HG03103 (cell line): ENCODE data around the gene EDN2.
A peak's percentile ranks its signal among the peaks of the same experiment; 100 is the strongest.

Experiments used
- ATAC-seq: cut with Tn5 transposase; IDR thresholded peaks from one replicate; pipeline ENCODE4 v1.9.1; 2021; ENCODE audit warnings: low read depth; ENCODE audit not compliant: unreplicated experiment

Gene EDN2

DNA sequence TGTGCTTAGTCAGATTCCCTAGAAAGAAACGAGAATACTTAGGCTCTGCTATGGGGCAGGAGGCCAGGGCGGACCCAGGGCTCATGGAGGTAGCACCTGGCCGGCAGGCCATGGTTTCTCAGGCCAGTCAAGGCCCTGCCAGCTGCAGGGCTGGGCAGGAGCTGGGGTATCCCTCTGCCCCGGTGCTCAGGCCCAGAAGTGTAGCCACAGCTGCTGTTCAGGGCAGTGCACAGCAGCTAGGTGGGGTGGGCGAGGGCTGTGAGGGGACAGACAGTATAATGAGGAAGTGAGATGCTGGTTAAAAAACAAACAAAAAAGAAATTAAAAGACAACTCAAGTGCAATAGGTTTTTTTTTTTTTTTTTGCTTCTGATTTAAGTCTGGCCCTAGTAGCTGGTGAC, 34.0 kb upstream of the EDN2 start:
- no peak for ATAC-seq

DNA sequence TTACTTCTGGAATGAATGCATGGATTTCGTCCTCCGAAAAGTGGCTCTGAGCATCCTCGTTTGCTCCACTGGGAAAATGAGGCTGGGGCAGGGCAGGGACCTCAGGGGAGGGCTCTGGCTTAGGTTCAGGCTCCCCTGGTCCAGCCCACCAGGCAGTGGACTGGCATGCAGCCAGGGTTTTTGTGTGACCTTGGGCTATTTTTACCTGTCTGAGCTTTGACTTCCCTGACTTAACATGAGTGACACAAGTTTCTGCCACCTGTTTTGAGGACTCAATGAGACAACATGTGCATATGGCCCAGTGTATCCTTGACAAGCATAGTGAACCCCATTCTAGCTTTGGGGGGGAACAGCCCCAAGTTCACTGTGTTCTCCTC, 32.6 kb upstream of the EDN2 start:
- no peak for ATAC-seq

DNA sequence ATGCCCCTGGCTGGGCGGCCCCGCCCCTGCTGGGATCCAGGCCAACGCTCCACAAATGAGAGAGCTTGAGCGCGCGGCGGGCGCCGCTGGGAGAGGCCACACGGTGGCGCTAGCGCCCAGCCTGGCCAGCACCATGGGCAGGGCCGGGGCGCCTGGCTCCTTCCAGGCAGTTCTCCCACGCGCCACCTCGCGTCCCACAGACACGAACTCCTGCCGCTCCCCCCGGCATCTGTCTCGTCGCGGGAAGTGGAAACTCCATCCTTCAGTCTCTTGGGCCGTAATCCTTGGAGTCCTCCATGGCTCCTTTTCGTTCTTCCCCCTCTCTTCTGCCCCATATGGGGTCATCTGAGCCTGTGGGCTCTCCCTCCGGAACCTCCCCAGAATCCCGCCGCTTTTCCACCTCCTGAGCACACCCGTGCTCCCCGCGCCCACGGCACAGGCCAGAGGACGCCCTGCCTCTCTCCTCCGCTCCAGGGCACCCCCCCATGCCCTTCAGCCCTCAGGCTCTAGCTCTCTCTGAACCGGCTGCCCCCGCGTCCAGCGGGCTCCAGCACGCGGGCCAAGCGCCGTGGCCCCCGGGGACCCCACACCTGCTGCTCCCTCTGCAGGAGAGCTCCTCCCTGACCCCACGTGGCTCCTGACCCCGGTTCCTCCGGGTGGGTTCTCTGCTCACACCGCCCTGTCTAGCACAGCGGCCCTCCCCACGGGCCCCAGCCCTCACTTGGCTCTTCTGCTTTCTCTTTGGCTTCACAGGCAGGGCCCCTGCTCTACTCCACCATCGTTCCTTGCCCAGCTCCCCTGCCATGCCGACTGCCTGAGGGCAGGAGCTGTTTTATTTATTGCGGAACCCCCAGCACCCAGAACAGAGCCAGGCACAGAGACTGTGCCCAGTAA, 31.9 kb upstream of the EDN2 start:
- ATAC-seq = peak; percentile 64

DNA sequence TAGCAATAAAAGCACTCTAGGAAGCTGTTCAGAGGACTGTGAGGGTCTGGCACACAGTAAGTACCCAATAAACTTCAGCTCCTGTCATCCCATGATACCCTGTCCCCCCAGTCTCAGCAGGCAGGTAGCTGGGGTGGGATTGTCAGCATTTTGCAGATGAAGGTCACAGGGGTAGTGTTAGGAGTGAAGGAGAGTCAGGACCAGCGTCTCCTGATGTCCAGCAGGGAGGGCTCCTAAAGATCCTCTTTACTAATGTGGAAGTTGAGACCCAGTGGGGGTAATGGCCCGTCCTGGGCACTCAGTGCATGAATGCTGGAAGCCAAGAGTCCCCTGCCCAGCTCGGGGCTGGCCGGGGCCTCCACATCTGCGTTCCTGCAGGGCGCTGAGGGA, 31.3 kb upstream of the EDN2 start:
- no peak for ATAC-seq

DNA sequence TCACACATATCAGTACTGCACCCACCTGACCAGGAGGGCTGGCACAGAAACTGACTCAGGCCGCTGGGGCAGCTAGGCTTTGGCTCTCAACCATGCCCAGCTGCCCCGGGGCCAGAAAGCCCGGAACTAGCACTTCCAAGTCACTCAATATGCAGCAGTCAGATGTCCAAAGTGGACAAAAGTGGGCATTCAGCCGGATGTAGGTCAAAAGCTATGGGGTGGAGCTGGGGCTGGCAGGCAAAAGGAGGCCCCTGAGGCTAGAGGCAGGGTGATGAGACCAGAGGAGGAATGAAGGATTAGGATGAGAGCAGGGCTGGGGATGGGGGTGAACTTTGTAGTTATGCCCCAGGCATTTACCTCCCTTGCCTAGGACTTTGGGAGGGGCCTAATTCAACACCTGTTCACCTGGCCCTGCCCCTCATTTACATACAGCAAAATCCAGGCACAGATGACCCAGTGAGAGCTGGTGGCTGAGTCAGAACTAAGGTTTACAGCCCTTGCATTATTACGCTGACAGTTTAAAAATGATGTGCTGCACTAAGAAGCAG, 30.7 kb upstream of the EDN2 start:
- ATAC-seq = no peak

DNA sequence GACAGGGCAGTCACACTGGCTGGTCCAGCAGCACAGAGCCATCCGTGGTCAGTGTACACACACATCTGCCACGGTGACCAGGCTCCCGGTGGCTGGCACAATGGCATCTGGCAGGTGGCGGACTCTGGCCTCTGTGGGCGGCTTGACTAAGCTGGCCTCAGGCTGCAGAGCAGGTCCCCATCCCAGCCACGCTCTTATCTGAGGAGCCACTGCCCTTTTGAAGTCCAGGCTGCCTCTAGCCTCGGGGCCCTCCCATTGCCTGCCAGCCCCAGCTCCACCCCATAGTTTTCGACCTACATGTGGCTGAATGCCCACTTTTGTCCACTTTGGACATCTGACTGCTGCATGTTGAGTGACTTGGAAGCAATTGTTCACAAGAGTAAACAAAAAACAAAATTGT, 29.9 kb upstream of the EDN2 start:
- ATAC-seq = no peak

DNA sequence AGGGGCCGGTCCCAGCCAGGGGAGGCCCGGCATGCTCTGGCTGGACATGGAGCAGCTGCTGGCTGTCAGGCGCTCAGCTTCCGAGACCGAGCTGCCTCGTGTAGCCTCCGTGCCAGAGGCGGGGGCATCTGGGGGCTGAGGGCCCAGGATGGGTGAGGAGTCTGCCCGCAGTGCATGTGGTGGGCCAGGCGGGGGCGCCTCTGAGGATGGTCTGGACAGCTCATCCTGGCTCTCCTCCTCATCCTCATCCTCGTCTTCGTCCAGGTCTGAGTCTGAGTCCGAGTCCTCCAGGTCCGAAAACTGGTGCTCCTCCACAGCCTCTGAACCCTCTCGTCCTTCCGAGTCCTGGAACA, 28.9 kb upstream of the EDN2 start:
- no peak for ATAC-seq

DNA sequence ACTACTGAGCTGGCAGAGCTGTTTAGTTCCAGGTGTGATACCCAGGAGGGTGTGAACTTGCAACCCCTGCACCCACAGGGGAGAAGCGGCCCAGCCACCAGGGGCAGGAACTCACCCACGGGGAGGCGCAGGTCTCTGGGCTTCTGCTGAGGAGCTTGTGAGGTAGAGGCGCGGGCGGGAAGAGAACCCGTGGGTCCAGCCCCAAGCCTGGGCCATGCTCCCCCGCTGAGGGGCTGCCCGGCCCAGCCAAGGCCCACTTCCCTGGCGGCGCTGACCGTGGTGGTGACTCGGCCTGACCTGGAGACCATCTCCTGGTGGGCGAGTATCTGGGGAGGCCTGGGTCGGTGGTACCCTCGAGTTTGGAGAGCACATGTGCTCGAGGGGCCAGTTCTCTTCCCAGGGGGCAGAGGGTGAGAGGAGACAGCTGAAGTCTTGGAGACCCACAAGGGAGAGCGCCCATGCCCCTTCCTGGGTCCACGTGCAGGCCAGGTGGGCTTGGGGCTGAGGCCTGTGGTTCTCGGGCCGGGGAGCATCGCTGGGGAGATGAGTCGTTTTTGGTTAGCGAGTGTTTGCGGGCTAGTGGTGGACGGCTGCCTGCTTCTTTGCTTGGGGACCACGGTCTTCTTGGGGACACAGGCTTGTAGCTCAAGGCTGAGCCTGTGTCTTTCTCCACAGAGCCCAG, 28.4 kb upstream of the EDN2 start:
- ATAC-seq = no peak

DNA sequence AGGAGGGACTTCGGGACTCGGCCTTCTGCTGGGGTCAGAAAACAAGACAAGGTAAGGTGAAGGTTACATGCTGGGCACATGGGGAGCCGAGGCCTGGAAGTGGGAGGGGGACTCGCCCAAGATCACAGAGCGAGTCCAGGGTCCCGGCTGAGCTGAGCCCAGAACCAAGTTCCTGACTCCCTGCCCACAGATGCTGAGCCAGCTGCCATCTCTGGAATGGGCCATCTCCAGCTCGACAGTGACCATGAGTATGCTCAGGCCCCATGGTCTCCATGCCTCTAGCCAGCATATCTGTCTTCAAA, 26.7 kb upstream of the EDN2 start:
- ATAC-seq = no peak

DNA sequence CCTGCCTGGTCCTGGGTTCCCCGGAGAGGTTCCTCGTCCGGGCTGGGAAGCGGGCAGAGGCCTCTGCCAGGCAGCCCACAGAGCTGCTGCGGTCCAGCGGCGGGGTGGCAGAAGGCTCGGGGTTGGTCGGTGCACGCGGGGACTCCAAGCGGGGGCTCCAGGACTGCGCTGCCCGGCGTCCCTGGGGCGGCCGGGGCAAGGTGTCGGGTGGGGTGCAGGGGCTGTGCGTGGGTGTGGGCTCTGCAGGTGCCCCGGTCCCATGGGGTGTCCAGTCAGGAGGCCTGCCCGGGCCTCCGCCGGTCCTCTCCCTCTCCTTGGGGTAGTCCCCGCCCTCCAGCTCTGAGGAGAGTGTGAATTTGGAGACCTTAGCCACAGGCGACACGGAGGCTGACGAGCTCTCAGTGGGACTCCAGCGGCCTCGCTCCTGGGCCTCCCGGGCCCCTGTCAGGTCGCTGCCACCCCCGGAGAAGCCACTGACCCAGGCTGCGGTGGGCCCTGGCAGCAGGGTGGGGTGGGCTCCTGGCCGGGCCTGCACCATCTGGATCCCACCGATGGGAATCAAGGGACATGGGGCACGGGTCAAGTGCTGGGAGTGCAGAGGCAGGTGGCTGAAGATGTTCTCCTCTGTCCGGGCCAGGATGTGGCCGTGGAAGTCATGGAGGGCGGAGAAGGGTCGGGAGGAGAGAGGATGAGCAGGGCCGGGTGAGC, 26.2 kb upstream of the EDN2 start:
- no peak for ATAC-seq

DNA sequence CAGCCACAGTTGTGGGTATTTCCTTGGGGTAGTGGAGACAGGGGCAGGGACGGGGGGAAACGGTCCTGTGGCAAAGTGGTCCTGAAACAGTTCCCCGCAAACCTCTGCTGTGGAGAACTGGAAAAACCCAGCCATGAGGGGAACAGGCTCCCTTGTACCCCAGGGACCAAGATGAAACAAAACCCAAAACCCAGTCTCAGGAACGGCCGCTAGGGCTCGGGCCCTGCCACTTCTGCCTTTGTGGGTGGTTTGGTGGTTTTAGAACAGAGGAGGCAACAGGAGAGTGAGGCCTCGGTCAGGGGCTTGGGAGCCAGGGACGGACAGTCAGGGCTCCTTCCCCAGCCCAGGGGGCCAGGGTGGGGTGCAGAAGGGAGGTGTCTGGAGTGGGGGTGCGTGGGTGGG, 24.8 kb upstream of the EDN2 start:
- ATAC-seq = no peak

DNA sequence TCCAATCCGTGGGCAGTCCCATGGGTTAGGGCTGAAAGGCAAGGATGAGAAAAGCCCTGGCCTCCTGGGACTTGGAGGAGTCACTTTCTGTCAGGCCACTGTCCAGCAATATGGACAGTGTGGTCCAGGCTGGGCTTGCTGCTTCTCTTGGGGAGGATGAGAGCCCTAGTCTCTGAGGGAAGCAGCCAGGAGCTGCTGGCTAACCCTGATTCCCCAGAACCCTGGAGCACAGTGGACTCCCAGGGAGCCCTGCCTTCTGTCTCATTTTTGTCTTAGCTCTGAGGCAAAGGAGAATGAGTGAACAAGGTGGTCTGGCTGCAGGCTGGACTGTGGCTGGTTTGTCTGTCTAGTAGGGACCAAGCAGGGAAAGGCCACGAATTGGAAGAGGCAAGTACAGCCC, 23.8 kb upstream of the EDN2 start:
- no peak for ATAC-seq

DNA sequence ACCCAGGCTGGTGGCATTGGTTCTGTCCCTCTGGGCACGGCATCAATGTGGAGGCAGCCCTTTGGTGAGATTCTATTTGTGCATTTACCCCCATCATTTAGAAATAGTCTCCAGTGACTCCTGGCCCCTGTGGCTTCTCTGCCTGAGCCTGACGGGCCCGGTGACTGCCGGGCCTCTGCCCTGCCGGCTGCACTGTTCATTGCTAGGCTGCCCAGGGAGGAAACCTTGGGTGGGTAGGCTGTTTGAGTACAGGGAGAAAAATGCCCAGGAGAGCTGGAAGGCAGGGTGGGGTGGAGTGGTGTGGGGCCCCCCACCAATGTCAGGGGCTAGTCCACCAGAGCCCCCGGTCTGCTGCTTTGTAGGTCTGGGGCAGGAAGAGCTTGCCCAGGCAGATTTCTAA, 23.4 kb upstream of the EDN2 start:
- no peak for ATAC-seq

DNA sequence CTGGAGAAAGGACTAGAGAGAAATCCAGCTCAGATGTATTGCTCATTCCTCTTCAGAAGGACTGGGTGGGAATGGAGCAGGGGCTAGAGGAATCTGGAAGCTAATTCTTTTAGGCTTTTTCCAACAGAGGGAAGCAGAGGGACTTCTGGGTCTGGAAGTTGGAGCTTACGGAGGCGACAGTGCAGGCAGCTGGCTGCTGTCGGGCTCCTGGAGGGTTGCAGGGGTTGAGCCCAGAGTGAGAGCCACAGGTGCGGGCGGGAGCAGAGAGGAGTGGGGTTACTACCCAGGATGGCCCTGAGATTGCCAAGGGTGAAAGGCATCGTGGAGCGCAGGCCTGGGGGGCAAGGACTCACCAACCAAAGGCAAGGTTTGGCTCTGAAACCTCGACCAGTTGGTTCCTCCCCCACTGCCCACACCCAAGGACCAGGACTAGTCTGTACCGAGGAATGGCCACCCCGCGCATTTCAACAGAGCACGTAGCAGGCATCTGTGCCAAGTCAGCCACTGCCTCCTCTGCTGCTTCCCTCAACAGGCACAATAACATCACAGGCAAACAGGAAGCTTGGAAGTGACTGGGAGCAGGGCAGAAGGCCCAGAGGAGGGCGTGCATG, 22.7 kb upstream of the EDN2 start:
- no peak for ATAC-seq

DNA sequence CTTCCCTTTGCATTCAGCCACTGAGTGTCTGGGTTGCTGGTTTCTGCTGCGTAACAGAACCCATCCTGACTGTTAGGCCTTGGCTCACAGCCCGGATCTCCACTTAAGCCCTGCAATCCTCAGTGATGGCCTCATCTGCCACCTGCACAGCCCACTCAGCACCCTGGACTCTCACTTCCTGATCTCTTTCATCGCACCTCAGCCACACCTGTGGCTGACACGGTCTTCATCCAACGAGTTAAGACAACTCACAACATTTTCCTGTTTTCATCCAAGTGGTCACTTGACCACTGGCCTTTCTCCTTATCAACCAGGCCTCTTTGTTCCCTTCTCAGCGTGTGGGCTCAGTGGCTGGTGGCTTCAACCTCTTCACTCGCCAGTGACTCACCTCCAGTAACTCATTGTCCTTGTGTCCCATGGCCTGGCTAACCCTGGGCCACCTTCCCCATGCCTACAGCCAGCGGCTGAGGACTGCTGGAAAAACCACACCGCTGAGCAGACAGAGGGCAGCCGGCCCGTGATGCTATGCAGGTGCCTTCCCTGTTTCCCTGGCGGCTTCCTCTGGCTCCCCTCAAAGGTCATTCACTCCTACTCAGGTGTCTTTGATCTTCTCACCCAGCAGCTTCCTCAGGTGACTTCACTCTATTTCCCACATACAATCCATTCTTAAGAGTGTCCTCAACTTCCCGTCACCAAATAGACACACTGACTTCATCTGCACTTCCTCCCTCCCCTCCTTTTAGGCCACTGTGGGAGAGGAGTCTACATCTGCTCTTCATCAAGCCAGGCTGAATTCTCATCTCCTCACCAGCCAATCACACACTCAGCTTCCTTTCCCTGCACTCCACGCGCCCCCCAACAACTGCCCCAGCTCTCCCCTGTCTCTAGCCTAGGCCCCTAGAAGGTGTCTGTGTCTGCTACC, 19.9 kb upstream of the EDN2 start:
- no peak for ATAC-seq

DNA sequence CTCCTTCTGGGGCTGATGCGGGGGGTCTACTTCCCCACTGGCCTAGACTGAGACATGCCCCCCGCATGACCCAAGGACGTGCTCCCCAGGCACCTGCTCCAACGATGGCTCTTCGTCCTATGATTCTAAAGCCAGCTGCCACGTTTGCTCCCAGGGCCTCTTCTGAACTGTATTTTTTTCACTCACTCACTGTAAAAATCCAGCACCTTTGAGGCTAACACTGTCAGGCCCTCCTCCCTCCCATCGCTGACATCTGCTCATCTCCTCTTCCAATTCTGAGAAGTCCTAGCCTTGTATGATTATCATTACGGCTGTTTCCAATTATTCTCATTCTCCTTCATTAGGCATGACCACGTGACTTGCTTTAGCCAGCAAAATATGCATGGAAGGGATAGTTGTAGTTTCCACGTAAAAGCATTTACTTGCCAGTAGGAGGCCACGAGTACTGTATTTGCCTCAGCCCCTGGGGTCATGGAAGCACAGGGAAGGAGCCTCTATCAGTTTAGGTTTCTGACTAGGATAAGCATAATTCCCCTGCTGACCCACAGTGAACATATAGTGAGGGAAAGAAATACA, 19.1 kb upstream of the EDN2 start:
- no peak for ATAC-seq

DNA sequence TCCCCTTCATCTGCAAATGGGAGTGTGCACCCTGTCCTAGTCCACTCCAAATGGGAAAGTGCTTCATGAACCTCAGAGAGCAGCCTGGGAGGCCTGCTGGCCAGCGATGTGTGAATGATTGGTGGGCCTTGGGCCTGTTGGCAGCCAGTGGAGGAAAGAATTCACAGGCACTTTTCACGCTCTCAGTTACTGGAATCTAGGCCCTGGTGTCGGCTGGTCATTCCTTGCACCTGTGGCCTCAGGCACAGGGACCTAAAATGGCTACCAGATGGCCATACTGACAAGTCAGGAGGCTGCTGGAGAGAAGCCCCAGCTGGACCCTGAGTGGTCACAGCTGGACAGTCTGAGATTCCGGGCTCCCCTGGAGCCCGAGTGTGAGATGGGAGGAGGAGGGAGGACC, 18.4 kb upstream of the EDN2 start:
- ATAC-seq = no peak

DNA sequence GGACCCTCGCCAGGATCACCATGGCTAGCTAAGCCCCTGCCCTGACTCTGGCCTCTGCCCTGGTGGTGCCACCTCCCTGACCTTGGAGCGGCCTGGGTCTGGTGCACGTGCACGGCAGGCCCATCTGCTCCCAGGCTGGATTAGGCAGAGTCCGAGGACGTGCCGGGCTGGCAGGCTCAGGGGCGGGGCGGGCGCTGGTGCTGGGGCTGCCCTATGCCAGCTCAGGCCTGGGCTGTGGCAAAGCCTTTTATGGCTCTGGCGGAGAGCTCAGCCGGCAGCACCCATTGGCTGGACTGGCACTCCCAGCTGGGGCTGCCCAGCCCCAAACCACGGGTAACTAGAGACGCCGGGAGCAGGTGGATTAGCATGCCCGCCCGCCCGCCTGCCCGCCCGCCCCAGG, 17.1 kb upstream of the EDN2 start:
- no peak for ATAC-seq

DNA sequence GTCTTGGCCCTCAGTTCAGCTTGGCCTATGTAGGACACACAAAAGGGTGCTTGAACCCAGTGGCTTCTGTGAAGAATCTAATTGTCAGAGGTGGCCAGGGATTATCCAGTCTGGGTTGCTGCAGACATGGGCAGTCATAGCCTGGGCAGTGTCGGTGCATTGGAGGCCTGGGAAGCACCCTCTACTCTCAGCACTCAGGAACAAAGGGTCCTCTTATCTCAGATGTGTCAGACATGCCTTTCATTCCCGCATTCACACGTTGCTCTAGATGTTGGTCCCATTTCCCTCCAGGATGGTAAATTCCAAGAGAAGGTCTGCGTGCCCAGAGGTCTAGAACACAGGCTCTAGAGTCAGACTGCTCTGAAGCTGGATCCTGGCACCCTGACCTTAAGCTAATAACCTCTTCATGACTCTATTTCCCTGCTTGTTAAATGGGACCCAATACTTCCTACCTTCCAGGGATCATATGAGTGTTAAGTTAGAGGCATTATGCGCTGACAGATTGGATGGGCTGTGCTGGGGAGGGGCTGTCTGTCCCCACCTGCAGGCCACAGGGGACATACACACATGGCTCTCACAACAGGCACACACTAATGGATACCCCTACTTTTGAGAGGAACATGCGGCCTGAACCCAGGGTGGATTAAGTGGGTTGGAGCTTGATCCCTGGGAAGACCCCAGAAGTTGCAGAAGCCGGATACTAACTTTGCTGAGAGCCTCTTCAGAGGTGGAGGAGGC, 16.5 kb upstream of the EDN2 start:
- no peak for ATAC-seq
